Measurements from ENCODE around the gene YJU2. TPM values are rescaled to one million over a fixed set of nuclear protein-coding genes. Genes with fewer than 3 reads are reported as not detected.
"Not testable (repeated sequence)": the region's sequence is repeated elsewhere in the genome, so short reads cannot be mapped to it uniquely, and the experiment has no call there.

YJU2 gene
- total RNA-seq (2014; rRNA removed; shearing (Covaris generic); ENCODE audit: low replicate concordance) = 42.0 and 46.9 TPM in 2 replicates

- in situ Hi-C loops (cut with HindIII; ENCODE audit: low pct_unique_long_range_greater_than_20kb, low sequenced_read_pairs) = no loop called here
- DNase-seq (ENCODE audit: low read depth) = peak; percentile 100
Observed at GRCh38 chr19:4246767-4247593, at the start of gene YJU2. YJU2 (plus strand) TSS chr19:4247080; CDS start chr19:4247147, 67 bp downstream.

- in situ Hi-C loops (cut with HindIII; ENCODE audit: low pct_unique_long_range_greater_than_20kb, low sequenced_read_pairs) = no loop called here
Observed at GRCh38 chr19:4197228-4197624, 49.7 kb upstream of the YJU2 start.

GRCh38 chr19:4197625-4198466 is 49.0 kb upstream of the YJU2 start:
- in situ Hi-C loops (cut with HindIII; ENCODE audit: low pct_unique_long_range_greater_than_20kb, low sequenced_read_pairs) = no loop called here
- DNase-seq (ENCODE audit: low read depth) = no peak

More at GRCh38 chr19:4197228-4197624, 49.7 kb upstream of the YJU2 start:
- no peak for DNase-seq (ENCODE audit: low read depth)

GRCh38 chr19:4198467-4199126 is 48.3 kb upstream of the YJU2 start:
- no peak for DNase-seq (ENCODE audit: low read depth)
- in situ Hi-C loops (cut with HindIII; ENCODE audit: low pct_unique_long_range_greater_than_20kb, low sequenced_read_pairs) = no loop called here

- in situ Hi-C loops (cut with HindIII; ENCODE audit: low pct_unique_long_range_greater_than_20kb, low sequenced_read_pairs) = loop anchor here (25.0 kb wide), 1 partner anchor 212 kb away; the partner anchor contains the start of gene EEF2
- DNase-seq (ENCODE audit: low read depth) = no peak
Observed at GRCh38 chr19:4199699-4200293, 47.1 kb upstream of the YJU2 start.

- in situ Hi-C loops (cut with HindIII; ENCODE audit: low pct_unique_long_range_greater_than_20kb, low sequenced_read_pairs) = loop anchor here (25.0 kb wide), 1 partner anchor 214 kb away; the partner anchor contains the start of gene EEF2
- DNase-seq (ENCODE audit: low read depth) = no peak
Observed at GRCh38 chr19:4200940-4201542, 45.8 kb upstream of the YJU2 start.

GRCh38 chr19:4201798-4202197 is 45.1 kb upstream of the YJU2 start:
- no peak for DNase-seq (ENCODE audit: low read depth)
- in situ Hi-C loops (cut with HindIII; ENCODE audit: low pct_unique_long_range_greater_than_20kb, low sequenced_read_pairs) = loop anchor here (25.0 kb wide), 1 partner anchor 214 kb away; the partner anchor contains the start of gene EEF2

GRCh38 chr19:4206818-4207484 is 39.9 kb upstream of the YJU2 start:
- no peak for DNase-seq (ENCODE audit: low read depth)
- in situ Hi-C loops (cut with HindIII; ENCODE audit: low pct_unique_long_range_greater_than_20kb, low sequenced_read_pairs) = loop anchor here (25.0 kb wide), 1 partner anchor 220 kb away; the partner anchor contains the start of gene EEF2

GRCh38 chr19:4208385-4209094 is 38.3 kb upstream of the YJU2 start:
- in situ Hi-C loops (cut with HindIII; ENCODE audit: low pct_unique_long_range_greater_than_20kb, low sequenced_read_pairs) = loop anchor here (25.0 kb wide), 1 partner anchor 221 kb away; the partner anchor contains the start of gene EEF2
- peak; percentile 43 for DNase-seq (ENCODE audit: low read depth)

- DNase-seq (ENCODE audit: low read depth) = no peak
- in situ Hi-C loops (cut with HindIII; ENCODE audit: low pct_unique_long_range_greater_than_20kb, low sequenced_read_pairs) = loop anchor here (25.0 kb wide), 1 partner anchor 223 kb away; the partner anchor contains the start of gene EEF2
Observed at GRCh38 chr19:4210166-4210731, 36.6 kb upstream of the YJU2 start.

GRCh38 chr19:4213116-4213515 is 33.8 kb upstream of the YJU2 start:
- no peak for DNase-seq (ENCODE audit: low read depth)
- in situ Hi-C loops (cut with HindIII; ENCODE audit: low pct_unique_long_range_greater_than_20kb, low sequenced_read_pairs) = loop anchor here (25.0 kb wide), 1 partner anchor 226 kb away; the partner anchor contains the start of gene EEF2

- in situ Hi-C loops (cut with HindIII; ENCODE audit: low pct_unique_long_range_greater_than_20kb, low sequenced_read_pairs) = loop anchor here (25.0 kb wide), 1 partner anchor 229 kb away; the partner anchor contains the start of gene EEF2
- no peak for DNase-seq (ENCODE audit: low read depth)
Observed at GRCh38 chr19:4215807-4216206, 31.1 kb upstream of the YJU2 start.

GRCh38 chr19:4216846-4217245 is 30.0 kb upstream of the YJU2 start:
- in situ Hi-C loops (cut with HindIII; ENCODE audit: low pct_unique_long_range_greater_than_20kb, low sequenced_read_pairs) = loop anchor here (25.0 kb wide), 1 partner anchor 230 kb away; the partner anchor contains the start of gene EEF2
- no peak for DNase-seq (ENCODE audit: low read depth)

GRCh38 chr19:4217429-4218264 is 29.2 kb upstream of the YJU2 start:
- in situ Hi-C loops (cut with HindIII; ENCODE audit: low pct_unique_long_range_greater_than_20kb, low sequenced_read_pairs) = loop anchor here (25.0 kb wide), 1 partner anchor 230 kb away; the partner anchor contains the start of gene EEF2
- DNase-seq (ENCODE audit: low read depth) = no peak

GRCh38 chr19:4218523-4218922 is 28.4 kb upstream of the YJU2 start:
- not testable (repeated sequence) for DNase-seq (ENCODE audit: low read depth)
- in situ Hi-C loops (cut with HindIII; ENCODE audit: low pct_unique_long_range_greater_than_20kb, low sequenced_read_pairs) = loop anchor here (25.0 kb wide), 1 partner anchor 231 kb away; the partner anchor contains the start of gene EEF2

All from Caki2 (cell line).